BJ (cell line): ENCODE results near the gene FCHSD2. TPM values are rescaled to one million over a fixed set of nuclear protein-coding genes. Genes with fewer than 3 reads are reported as not detected.

Source experiments
- CTCF ChIA-PET: fragments of 350-600 bp; formaldehyde crosslinking; extraction: SDS; loops from one replicate; lab custom pipeline; 2021; ENCODE audit warnings: antibody characterized with exemption, inconsistent platforms; lab: Yijun Ruan, JAX
- POLR2A ChIA-PET: fragments of 300-600 bp; sonication (Branson Sonifier 250); formaldehyde crosslinking; extraction: SDS; loops from one replicate; lab custom pipeline; 2021; ENCODE audit warnings: antibody characterized with exemption; lab: Charles Lee
- DNase-seq: peaks from one replicate; pipeline ENCODE4 v3.0.0-alpha.2; 2011; ENCODE audit warnings: low read depth
- H3K27me3 ChIP-seq: 2 replicates; pipeline ENCODE4 v1.6.0; 2011; ENCODE audit warnings: low read length; ENCODE audit not compliant: control insufficient read depth, insufficient read depth
- H3K36me3 ChIP-seq: 2 replicates; pipeline ENCODE4 v1.5.1; 2011; ENCODE audit warnings: low read length; ENCODE audit not compliant: control insufficient read depth, insufficient read depth
- H3K4me3 ChIP-seq: 2 replicates; pipeline ENCODE4 v1.5.1; 2011; ENCODE audit warnings: low read depth, mild to moderate bottlenecking, control low read depth, low read length
- CTCF ChIP-seq: IDR thresholded peaks from 2 replicates; pipeline ENCODE4 v1.5.1; 2011; ENCODE audit warnings: low read depth, mild to moderate bottlenecking, control low read depth, inconsistent platforms, low read length, moderate library complexity; ENCODE audit not compliant: insufficient read depth
- polyA plus RNA-seq: library from polyadenylated mRNA; depleted of rRNA; stranded (reverse); fragments of >200 nt; gene quantifications from 2 replicates; pipeline ENCODE4 v1.2.3, GENCODE V29; 2011

Gene FCHSD2
- polyA plus RNA-seq, 1 experiment: 24.9 TPM

DNA sequence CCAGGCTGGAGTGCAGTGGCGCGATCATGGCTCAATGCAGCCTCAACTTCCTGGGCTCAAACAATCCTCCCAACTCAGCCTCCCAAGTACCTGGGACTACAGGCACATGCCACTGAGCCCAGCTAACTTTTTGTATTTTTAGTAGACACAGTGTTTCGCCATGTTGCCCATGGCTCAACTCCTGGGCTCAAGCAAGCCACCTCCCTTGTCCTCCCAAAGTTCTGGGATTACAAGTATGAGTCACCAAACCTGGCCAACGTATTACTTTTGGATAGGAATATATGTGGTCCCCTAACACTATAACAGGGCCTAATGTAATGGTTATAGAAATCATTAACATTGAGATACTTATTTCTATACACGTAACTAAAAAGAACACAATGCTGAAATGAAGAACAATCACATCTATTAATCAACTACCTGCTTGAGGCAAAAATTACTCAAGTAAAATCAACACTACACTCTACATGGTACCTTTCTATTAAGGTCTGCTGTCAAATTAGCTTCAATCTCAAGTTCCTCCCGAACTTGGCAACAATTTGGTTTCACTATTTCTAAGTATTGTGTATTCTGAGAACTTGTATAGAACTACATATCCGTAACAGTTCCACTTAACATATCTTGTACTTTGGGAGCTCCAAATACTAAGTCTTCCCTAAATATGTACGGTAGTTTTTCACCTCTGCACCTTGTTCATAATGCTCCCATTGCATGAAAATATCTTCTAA, 124.9 kb downstream of the FCHSD2 start:
- no peaks in the 10 kb centered on the region for H3K36me3 ChIP-seq
- ChIA-PET CTCF (no interaction called here), POLR2A (no interaction called here)
- no peak for DNase-seq
- no peak overlapping the region for H3K4me3 ChIP-seq
- no peak for TF ChIP-seq CTCF
- no peaks in the 10 kb centered on the region for H3K27me3 ChIP-seq

DNA sequence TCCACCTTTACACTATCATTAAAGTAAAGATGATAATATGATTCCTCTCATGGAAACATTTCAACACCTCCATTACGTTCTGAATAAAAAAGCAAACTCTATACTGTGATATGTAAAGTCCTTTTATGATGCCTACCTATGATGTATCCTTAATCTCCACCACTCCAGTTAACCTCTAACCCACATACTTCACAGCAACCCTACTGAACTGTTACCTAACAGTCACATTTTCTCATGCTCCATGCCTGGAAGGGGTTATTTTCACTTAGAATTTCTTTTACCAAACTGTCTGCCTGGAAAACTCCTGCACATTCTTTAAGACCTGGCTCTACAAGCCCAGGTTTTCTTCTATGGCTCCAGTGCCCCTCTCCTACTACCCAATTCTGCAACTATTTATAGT, 129.1 kb downstream of the FCHSD2 start:
- Histone ChIP-seq H3K36me3 (peaks cover 5% of the 10 kb centered on the region; the same call in 1 of the 2 replicates), H3K27me3 (no peaks in the 10 kb centered on the region), H3K4me3 (no peak overlapping the region)
- ChIA-PET POLR2A (no interaction called here), CTCF (no interaction called here)
- no peak for TF ChIP-seq CTCF
- DNase-seq: no peak

GRCh38 chr11:73012121-73012863, 129.8 kb downstream of the FCHSD2 start:
- Histone ChIP-seq H3K4me3 (no peak overlapping the region), H3K27me3 (no peaks in the 10 kb centered on the region), H3K36me3 (peaks cover 5% of the 10 kb centered on the region; the same call in 1 of the 2 replicates)
- POLR2A ChIA-PET: no interaction called here
- CTCF ChIA-PET: interaction anchor here (1.2 kb wide), 1 partner anchor 9 kb away, joined by 4 read pairs; no protein-coding TSS in a partner anchor
- DNase-seq: no peak
- TF ChIP-seq CTCF: no peak

DNA sequence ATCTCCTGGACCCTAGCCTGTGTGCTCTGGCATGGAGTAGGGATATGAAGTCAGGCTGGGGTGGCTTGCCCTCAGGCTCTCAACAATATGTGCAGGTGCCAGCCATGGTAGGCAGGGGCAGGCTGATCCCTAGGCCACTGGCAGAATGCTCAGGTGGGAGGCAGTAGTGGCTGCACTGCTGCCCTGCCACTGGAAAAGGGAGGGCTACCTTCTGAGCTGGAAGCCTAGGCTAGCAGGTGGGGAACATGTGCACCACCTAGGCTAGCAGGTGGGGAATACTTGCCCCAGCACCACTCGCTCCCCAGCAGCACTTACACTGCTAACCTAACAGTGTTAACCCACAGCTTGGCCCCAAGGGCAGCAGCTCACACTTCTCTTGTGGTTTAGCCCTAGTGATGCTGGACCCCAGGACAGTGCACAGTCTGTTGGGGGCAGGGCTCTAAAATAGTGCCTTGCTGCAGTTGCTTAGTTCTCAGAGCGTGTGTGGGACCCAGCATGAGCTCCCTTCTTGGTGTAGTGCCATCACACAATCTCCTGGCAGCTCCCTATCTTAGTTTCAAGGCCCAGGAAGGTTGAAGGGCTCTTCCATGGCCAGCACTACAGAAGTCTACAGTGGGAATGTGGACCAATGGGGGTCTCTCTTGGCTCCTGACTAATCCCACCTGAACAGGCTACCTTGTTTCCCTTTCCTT, 130.8 kb downstream of the FCHSD2 start:
- no peak overlapping the region for H3K4me3 ChIP-seq
- ChIA-PET POLR2A (no interaction called here), CTCF (interaction anchor here (1.2 kb wide), 1 partner anchor 10 kb away, joined by 4 read pairs; no protein-coding TSS in a partner anchor)
- H3K27me3 ChIP-seq: no peaks in the 10 kb centered on the region
- no peak for TF ChIP-seq CTCF
- DNase-seq: no peak
- H3K36me3 ChIP-seq: peaks cover 5% of the 10 kb centered on the region; the same call in 1 of the 2 replicates

- no peak for DNase-seq
- H3K27me3 ChIP-seq: no peaks in the 10 kb centered on the region
- ChIA-PET POLR2A (no interaction called here), CTCF (no interaction called here)
- TF ChIP-seq CTCF: no peak
- peaks cover 5% of the 10 kb centered on the region; the same call in 1 of the 2 replicates for H3K36me3 ChIP-seq
- H3K4me3 ChIP-seq: no peak overlapping the region
These were observed 132.1 kb downstream of the FCHSD2 start for GRCh38 chr11:73009972-73010371.
